Esophagus squamous epithelium (tissue), 5 donors: ENCODE measurements around the gene LIME1. TPM values are rescaled to one million over a fixed set of nuclear protein-coding genes. Genes with fewer than 3 reads are reported as not detected.
A peak's percentile ranks its signal among the peaks of the same experiment; 100 is the strongest.

Experiments used
- DNase-seq: peaks from one replicate; lab custom pipeline; 2025; lab: John Stamatoyannopoulos, UW
- H3K27ac ChIP-seq, 4 donors: fragments of 200-600 bp; sonication (generic); one replicate each; pipeline ENCODE4 v1.5.1; 2016 to 2019; ENCODE audit warnings: mild to moderate bottlenecking in 1 of 4
- H3K27me3 ChIP-seq, 4 donors: fragments of 200-600 bp; sonication (generic); 1 replicate in 3 of 4; 2 replicates in 1 of 4; pipeline versions ENCODE4 v1.5.1 to v1.6.0; 2017 to 2021; ENCODE audit warnings: antibody characterized with exemption in 1 of 4
- H3K36me3 ChIP-seq, 3 donors: fragments of 200-600 bp; sonication (generic); one replicate each; pipeline ENCODE4 v1.5.1; 2016 to 2019
- H3K4me1 ChIP-seq, 3 donors: fragments of 200-600 bp; sonication (generic); one replicate each; pipeline ENCODE4 v1.5.1; 2017 to 2019
- H3K4me3 ChIP-seq, 4 donors: fragments of 200-600 bp; sonication (generic); 1 replicate in 3 of 4; 2 replicates in 1 of 4; pipeline ENCODE4 v1.5.1; 2016 to 2019; ENCODE audit warnings: mild to moderate bottlenecking in 2 of 4, moderate library complexity in 1 of 4
- H3K9me3 ChIP-seq, 3 donors: fragments of 200-600 bp; sonication (generic); one replicate each; pipeline ENCODE4 v1.5.1; 2016 to 2019
- CTCF ChIP-seq, 6 experiments: fragments of 450-650 bp in 4 of 6; fragments of 200-600 bp in 2 of 6; sonication (generic) in 2 of 6; IDR thresholded peaks; one replicate each; pipeline ENCODE4 v1.5.1; 2016 to 2019; ENCODE audit warnings: antibody characterized with exemption in 6 of 6, mild to moderate bottlenecking in 4 of 6, moderate library complexity in 4 of 6
- POLR2A ChIP-seq, 4 donors: fragments of 450-650 bp; IDR thresholded peaks; one replicate each; pipeline ENCODE4 v1.6.1; 2017; ENCODE audit warnings: antibody characterized with exemption in 4 of 4, mild to moderate bottlenecking in 4 of 4, moderate library complexity in 3 of 4
- WGBS, 2 donors: methylation state at CpG; one replicate each; pipeline ENCODE4 v1.1.5; 2018; 5-methylcytosine and 5-hydroxymethylcytosine counted together
- intact Hi-C: fragments of 100-400 bp; cut with DNase I; formaldehyde crosslinking; loops from one replicate; pipeline ENCODE4 v1.15.0; 2022
- total RNA-seq, 4 donors: library from RNA; depleted of rRNA; stranded (reverse); fragments of >200 nt; gene quantifications; one replicate each; pipeline ENCODE4 v1.1.0, GENCODE V29; 2016
- donor health status: DM: yes; HTN: yes; CAD: no.

LIME1 gene
- total RNA-seq, 4 donors from 2014 or later, result 10.9 to 22.3 (median 14.4) TPM

GRCh38 chr20:63737945-63738686, 1.7 kb downstream of the LIME1 start:
- Histone ChIP-seq H3K4me1 (peaks cover 45 to 68% (median 46%) of the 10 kb centered on the region in 3 donors), H3K9me3 (no peaks in the 10 kb centered on the region), H3K36me3 (peaks cover 0 to 50% (median 27%) of the 10 kb centered on the region in 3 donors), H3K27me3 (no peaks in the 10 kb centered on the region), H3K27ac (peak overlapping the region; percentile 75 to 93 (median 88)), H3K4me3 (peak overlapping the region; percentile 31 to 77 (median 54))
- TF ChIP-seq CTCF (IDR thresholded peaks at IDR 0.05), result no peak
- TF ChIP-seq POLR2A (IDR thresholded peaks at IDR 0.05), result no peak
- intact Hi-C loops, result loop anchor here (5.0 kb wide), 1 partner anchor 201 kb away; the partner anchor contains the start of gene PTK6
- no peak for DNase-seq
- 0% methylated on average over 1 of the region's 43 CpGs; no CpG with 5 or more reads in 1 of the 2 donors for WGBS, 2 donors

GRCh38 chr20:63738687-63739129, 2.2 kb downstream of the LIME1 start:
- H3K27ac ChIP-seq, result peak overlapping the region; percentile 75 to 93 (median 88)
- 40% methylated on average over 2 of the region's 26 CpGs; no CpG with 5 or more reads in 1 of the 2 donors for WGBS, 2 donors
- peak overlapping the region; percentile 34 to 77 (median 54) for H3K4me3 ChIP-seq

GRCh38 chr20:63739130-63740069, 2.9 kb downstream of the LIME1 start, which contains the start of gene SLC2A4RG:
SLC2A4RG (plus strand) TSS chr20:63739776; CDS start chr20:63739913, 137 bp downstream.
- TF ChIP-seq POLR2A (IDR thresholded peaks at IDR 0.05) (no peak), CTCF (IDR thresholded peaks at IDR 0.05) (no peak)
- no peak for DNase-seq
- Histone ChIP-seq H3K36me3 (peaks cover 4 to 49% (median 23%) of the 10 kb centered on the region in 3 donors), H3K9me3 (no peaks in the 10 kb centered on the region), H3K27ac (peak within 1 kb of the TSS; percentile 87 to 98 (median 94)), H3K4me3 (peak within 1 kb of the TSS; percentile 51 to 90 (median 64)), H3K27me3 (no peaks in the 10 kb centered on the region), H3K4me1 (peaks cover 45 to 68% (median 46%) of the 10 kb centered on the region in 3 donors)
- WGBS, 2 donors, result no CpG with 5 or more reads among the region's 136 CpGs
- intact Hi-C loops, result loop anchor here (5.0 kb wide), 1 partner anchor 202 kb away; the partner anchor contains the start of gene PTK6

More at GRCh38 chr20:63738687-63739129, 2.2 kb downstream of the LIME1 start:
- no peak for TF ChIP-seq CTCF (IDR thresholded peaks at IDR 0.05)
- no peak for TF ChIP-seq POLR2A (IDR thresholded peaks at IDR 0.05)
- Histone ChIP-seq H3K9me3 (no peaks in the 10 kb centered on the region), H3K27me3 (no peaks in the 10 kb centered on the region), H3K4me1 (peaks cover 45 to 68% (median 46%) of the 10 kb centered on the region in 3 donors), H3K36me3 (peaks cover 4 to 50% (median 25%) of the 10 kb centered on the region in 3 donors)
- no peak for DNase-seq
- intact Hi-C loops, result loop anchor here (5.0 kb wide), 1 partner anchor 201 kb away; the partner anchor contains the start of gene PTK6

- Histone ChIP-seq H3K4me3 (peak overlapping the region; percentile 51 to 90 (median 64)), H3K27ac (peak overlapping the region; percentile 82 to 98 (median 94)), H3K27me3 (no peaks in the 10 kb centered on the region), H3K4me1 (peaks cover 45 to 68% (median 46%) of the 10 kb centered on the region in 3 donors), H3K9me3 (no peaks in the 10 kb centered on the region), H3K36me3 (peaks cover 4 to 42% (median 19%) of the 10 kb centered on the region in 3 donors)
- WGBS, 2 donors, result no CpG with 5 or more reads among the region's 80 CpGs
- intact Hi-C loops, result no loop called here
- TF ChIP-seq CTCF (IDR thresholded peaks at IDR 0.05) (no peak), POLR2A (IDR thresholded peaks at IDR 0.05) (no peak)
- DNase-seq, result no peak
Measured at GRCh38 chr20:63740070-63740626, 3.7 kb downstream of the LIME1 start.
